Measurements from ENCODE around the gene GLIPR1L1.
"Not testable (repeated sequence)": the region's sequence is repeated elsewhere in the genome, so short reads cannot be mapped to it uniquely, and the experiment has no call there.

The GLIPR1L1 gene

DNA sequence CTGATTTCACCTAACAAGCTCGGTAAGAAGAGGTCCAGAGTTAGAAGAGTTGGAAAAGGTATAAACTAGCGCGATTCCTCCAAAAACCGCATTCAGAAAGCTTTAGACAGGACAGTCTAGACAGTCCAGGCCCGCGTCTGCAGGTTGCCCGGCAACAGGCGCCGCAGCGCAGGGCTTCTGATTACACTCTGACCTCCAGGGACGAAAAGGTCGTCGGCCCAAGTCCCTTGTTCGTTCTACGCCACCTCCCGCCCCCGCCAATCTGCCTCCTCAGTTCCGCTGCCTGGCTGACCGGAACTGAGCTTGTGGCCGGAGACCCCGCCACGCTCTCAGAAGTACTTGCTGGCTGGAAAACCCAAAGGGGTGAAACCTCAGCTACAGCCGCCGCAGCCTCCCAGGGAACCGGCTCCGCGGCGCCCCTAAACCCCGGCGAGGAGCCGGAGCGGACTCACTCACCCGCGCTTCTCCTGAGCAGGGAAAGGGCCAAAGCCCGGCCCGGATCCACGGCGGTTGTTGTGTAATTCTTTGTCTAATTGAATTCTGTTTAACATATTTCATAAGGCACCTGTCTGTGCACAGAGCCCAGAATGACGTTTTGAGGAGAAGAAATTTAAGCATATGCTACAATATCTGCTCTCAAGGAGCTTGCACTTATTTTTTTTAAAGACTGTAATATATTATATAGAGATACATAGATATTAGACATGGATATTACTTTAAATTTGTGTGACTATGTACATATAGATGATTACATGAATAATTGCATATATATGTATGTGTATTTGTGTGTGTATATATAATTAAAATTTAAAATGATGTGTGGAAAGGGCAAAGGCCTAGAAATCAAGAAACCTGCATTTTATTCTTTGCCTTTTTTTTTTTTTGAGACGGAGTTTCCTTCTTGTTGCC, 4.3 kb upstream of the GLIPR1L1 start, which contains the start of gene CAPS2:
TSS of gene CAPS2 (minus strand) at position 407 of the 909 bp plus-strand sequence. CDS start 3,826 bp downstream, outside the sequence.
- no peak for DNase-seq (ENCODE audit: low read depth, low spot score)
- Histone ChIP-seq H3K9ac (ENCODE audit: insufficient read length) (peak within 1 kb of the TSS; percentile 83), H3K36me3 (ENCODE audit: insufficient read depth, low read length) (no peaks in the 10 kb centered on the region), H3K4me3 (peak within 1 kb of the TSS; percentile 97), H3K9me3 (ENCODE audit: low read depth, low read length) (no peaks in the 10 kb centered on the region), H3K27ac (no peak within 1 kb of the TSS)
- no peak for TF ChIP-seq EZH2 (IDR thresholded peaks at IDR 0.05)
- peak; percentile 7 for TF ChIP-seq FOXP2 (optimal IDR thresholded peaks at IDR 0.05; ENCODE audit: control extremely low read depth, extremely low read length, insufficient read depth)
- peak; percentile 61; the same call in 1 of the 2 replicates for TF ChIP-seq POLR2AphosphoS5 (IDR thresholded peaks at IDR 0.05; ENCODE audit: borderline replicate concordance, low read depth, low read length)

DNA sequence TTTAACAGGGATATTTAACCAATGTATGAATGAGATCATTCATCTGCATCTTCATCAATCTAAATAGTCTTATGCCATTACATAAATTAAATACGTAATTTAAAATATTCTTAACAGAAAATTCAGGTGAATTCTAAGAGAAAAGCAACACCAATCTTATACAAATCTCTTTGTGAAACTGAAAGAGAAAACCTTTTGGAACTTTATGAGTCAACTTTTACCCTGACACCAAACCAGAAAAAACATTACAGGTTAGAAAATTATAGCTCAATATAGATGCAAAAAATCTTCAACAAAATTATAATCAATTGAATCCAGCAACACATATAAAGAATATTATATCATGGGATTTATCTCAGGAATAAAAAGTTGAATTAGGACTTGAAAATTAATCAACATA, 3.4 kb downstream of the GLIPR1L1 start:
- no peak overlapping the region for H3K9ac ChIP-seq (ENCODE audit: insufficient read length)
- TF ChIP-seq POLR2AphosphoS5 (IDR thresholded peaks at IDR 0.05; ENCODE audit: borderline replicate concordance, low read depth, low read length) (no peak), FOXP2 (optimal IDR thresholded peaks at IDR 0.05; ENCODE audit: control extremely low read depth, extremely low read length, insufficient read depth) (no peak), EZH2 (IDR thresholded peaks at IDR 0.05) (no peak)
- no peak overlapping the region for H3K4me3 ChIP-seq

DNA sequence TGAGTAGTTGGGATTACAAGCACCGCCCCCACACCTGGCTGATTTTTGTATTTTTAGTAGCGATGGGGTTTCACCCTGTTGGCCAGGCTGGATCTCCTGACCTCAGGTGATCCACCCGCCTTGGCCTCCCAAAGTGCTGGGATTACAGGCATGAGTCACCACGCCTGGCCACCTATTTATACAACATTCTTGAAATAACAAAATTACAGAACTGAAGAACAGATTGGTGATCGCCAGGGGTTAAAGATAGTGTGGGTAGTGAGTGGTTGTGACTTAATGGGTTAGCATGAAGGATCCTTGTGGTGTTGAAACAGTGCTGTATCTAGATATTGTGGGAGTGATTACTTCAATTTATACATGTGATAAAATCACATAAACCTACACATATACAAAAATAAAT, 7.4 kb downstream of the GLIPR1L1 start:
- TF ChIP-seq EZH2 (IDR thresholded peaks at IDR 0.05) (no peak), FOXP2 (optimal IDR thresholded peaks at IDR 0.05; ENCODE audit: control extremely low read depth, extremely low read length, insufficient read depth) (no peak), POLR2AphosphoS5 (IDR thresholded peaks at IDR 0.05; ENCODE audit: borderline replicate concordance, low read depth, low read length) (no peak)
- no peak for DNase-seq (ENCODE audit: low read depth, low spot score)
- Histone ChIP-seq H3K9ac (ENCODE audit: insufficient read length) (no peak overlapping the region), H3K4me3 (no peak overlapping the region), H3K9me3 (ENCODE audit: low read depth, low read length) (no peaks in the 10 kb centered on the region; the same call in 1 of the 2 replicates), H3K36me3 (ENCODE audit: insufficient read depth, low read length) (no peaks in the 10 kb centered on the region), H3K27ac (no peak overlapping the region)

More for the DNA sequence above, 3.4 kb downstream of the GLIPR1L1 start:
- H3K36me3 ChIP-seq (ENCODE audit: insufficient read depth, low read length), result no peaks in the 10 kb centered on the region
- H3K9me3 ChIP-seq (ENCODE audit: low read depth, low read length), result no peaks in the 10 kb centered on the region; the same call in 1 of the 2 replicates
- no peak overlapping the region for H3K27ac ChIP-seq
- DNase-seq (ENCODE audit: low read depth, low spot score), result no peak

GRCh38 chr12:75345531-75345930, 11.1 kb downstream of the GLIPR1L1 start:
- H3K9me3 ChIP-seq (ENCODE audit: low read depth, low read length), result no peaks in the 10 kb centered on the region
- no peak overlapping the region for H3K9ac ChIP-seq (ENCODE audit: insufficient read length)
- TF ChIP-seq FOXP2 (optimal IDR thresholded peaks at IDR 0.05; ENCODE audit: control extremely low read depth, extremely low read length, insufficient read depth), result no peak
- TF ChIP-seq EZH2 (IDR thresholded peaks at IDR 0.05), result no peak
- no peak for TF ChIP-seq POLR2AphosphoS5 (IDR thresholded peaks at IDR 0.05; ENCODE audit: borderline replicate concordance, low read depth, low read length)
- H3K4me3 ChIP-seq, result no peak overlapping the region
- no peak for DNase-seq (ENCODE audit: low read depth, low spot score)
- no peaks in the 10 kb centered on the region for H3K36me3 ChIP-seq (ENCODE audit: insufficient read depth, low read length)
- no peak overlapping the region for H3K27ac ChIP-seq

DNA sequence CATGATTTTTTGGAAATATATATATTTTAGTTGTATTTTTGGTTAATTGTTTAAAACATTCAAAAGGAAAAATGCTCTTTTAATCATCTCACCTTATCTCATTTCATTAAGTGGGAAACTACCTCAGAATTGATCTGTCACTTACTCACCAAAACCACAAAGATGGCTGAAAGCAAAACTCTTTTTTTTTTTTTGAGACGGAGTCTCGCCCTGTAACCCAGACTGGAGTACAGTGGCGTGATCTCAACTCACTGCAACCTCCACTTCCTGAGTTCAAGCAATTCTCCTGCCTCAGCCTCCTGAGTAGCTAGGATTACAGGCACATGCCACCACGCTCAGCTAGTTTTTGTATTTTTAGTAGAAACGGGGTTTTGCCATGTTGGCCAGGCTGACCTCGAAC, 11.7 kb downstream of the GLIPR1L1 start:
- H3K36me3 ChIP-seq (ENCODE audit: insufficient read depth, low read length); DNase-seq (ENCODE audit: low read depth, low spot score): not testable (repeated sequence)

DNA sequence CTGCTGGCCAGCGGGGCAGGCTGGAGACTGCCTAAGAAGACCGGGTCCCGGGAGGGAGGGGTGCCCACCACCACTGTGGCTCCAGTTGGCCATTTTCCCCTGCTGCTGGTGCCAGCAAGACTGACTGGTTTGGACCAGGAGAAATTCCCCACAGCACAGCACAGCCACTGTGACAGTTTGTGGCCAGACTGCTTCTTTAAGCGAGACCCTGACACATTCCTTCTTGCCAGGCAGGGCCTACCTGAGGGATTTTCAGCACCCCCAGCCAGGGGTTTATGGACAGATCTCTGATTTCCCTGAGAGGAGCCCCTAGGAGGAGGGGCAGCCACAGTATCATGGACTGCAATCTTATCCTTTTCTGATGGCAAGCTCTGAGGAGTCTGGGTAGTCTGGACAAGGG, 15.5 kb downstream of the GLIPR1L1 start:
- TF ChIP-seq POLR2AphosphoS5 (IDR thresholded peaks at IDR 0.05; ENCODE audit: borderline replicate concordance, low read depth, low read length) (no peak), EZH2 (IDR thresholded peaks at IDR 0.05) (no peak)

More for the DNA sequence above, 11.7 kb downstream of the GLIPR1L1 start:
- not testable (repeated sequence) for H3K4me3 ChIP-seq; H3K27ac ChIP-seq; H3K9ac ChIP-seq (ENCODE audit: insufficient read length); H3K9me3 ChIP-seq (ENCODE audit: low read depth, low read length)

GRCh38 chr12:75350413-75350812, 15.9 kb downstream of the GLIPR1L1 start:
- no peak overlapping the region for H3K27ac ChIP-seq
- no peak for DNase-seq (ENCODE audit: low read depth, low spot score)

More for the DNA sequence above, 15.5 kb downstream of the GLIPR1L1 start:
- Histone ChIP-seq H3K36me3 (ENCODE audit: insufficient read depth, low read length) (no peaks in the 10 kb centered on the region), H3K9ac (ENCODE audit: insufficient read length) (no peak overlapping the region), H3K4me3 (no peak overlapping the region), H3K27ac (no peak overlapping the region), H3K9me3 (ENCODE audit: low read depth, low read length) (no peaks in the 10 kb centered on the region)
- DNase-seq (ENCODE audit: low read depth, low spot score), result no peak

GRCh38 chr12:75354011-75354410, 19.5 kb downstream of the GLIPR1L1 start:
- H3K4me3 ChIP-seq, result no peak overlapping the region
- TF ChIP-seq EZH2 (IDR thresholded peaks at IDR 0.05) (no peak), FOXP2 (optimal IDR thresholded peaks at IDR 0.05; ENCODE audit: control extremely low read depth, extremely low read length, insufficient read depth) (no peak), POLR2AphosphoS5 (IDR thresholded peaks at IDR 0.05; ENCODE audit: borderline replicate concordance, low read depth, low read length) (no peak)

More at GRCh38 chr12:75350413-75350812, 15.9 kb downstream of the GLIPR1L1 start:
- no peak overlapping the region for H3K9ac ChIP-seq (ENCODE audit: insufficient read length)
- H3K4me3 ChIP-seq, result no peak overlapping the region
- TF ChIP-seq FOXP2 (optimal IDR thresholded peaks at IDR 0.05; ENCODE audit: control extremely low read depth, extremely low read length, insufficient read depth) (no peak), POLR2AphosphoS5 (IDR thresholded peaks at IDR 0.05; ENCODE audit: borderline replicate concordance, low read depth, low read length) (no peak), EZH2 (IDR thresholded peaks at IDR 0.05) (no peak)
- H3K36me3 ChIP-seq (ENCODE audit: insufficient read depth, low read length), result no peaks in the 10 kb centered on the region
- H3K9me3 ChIP-seq (ENCODE audit: low read depth, low read length), result no peaks in the 10 kb centered on the region; the same call in 1 of the 2 replicates

More at GRCh38 chr12:75354011-75354410, 19.5 kb downstream of the GLIPR1L1 start:
- H3K27ac ChIP-seq, result no peak overlapping the region
- no peaks in the 10 kb centered on the region; the same call in 1 of the 2 replicates for H3K9me3 ChIP-seq (ENCODE audit: low read depth, low read length)
- no peak for DNase-seq (ENCODE audit: low read depth, low spot score)
- no peaks in the 10 kb centered on the region for H3K36me3 ChIP-seq (ENCODE audit: insufficient read depth, low read length)
- no peak overlapping the region for H3K9ac ChIP-seq (ENCODE audit: insufficient read length)
